GM18520 (cell line): Measurements from ENCODE around the gene MAP1A.

Experiments
- ATAC-seq: cut with Tn5 transposase; IDR thresholded peaks from one replicate; pipeline ENCODE4 v1.9.1; 2021; ENCODE audit not compliant: unreplicated experiment

Gene MAP1A

DNA sequence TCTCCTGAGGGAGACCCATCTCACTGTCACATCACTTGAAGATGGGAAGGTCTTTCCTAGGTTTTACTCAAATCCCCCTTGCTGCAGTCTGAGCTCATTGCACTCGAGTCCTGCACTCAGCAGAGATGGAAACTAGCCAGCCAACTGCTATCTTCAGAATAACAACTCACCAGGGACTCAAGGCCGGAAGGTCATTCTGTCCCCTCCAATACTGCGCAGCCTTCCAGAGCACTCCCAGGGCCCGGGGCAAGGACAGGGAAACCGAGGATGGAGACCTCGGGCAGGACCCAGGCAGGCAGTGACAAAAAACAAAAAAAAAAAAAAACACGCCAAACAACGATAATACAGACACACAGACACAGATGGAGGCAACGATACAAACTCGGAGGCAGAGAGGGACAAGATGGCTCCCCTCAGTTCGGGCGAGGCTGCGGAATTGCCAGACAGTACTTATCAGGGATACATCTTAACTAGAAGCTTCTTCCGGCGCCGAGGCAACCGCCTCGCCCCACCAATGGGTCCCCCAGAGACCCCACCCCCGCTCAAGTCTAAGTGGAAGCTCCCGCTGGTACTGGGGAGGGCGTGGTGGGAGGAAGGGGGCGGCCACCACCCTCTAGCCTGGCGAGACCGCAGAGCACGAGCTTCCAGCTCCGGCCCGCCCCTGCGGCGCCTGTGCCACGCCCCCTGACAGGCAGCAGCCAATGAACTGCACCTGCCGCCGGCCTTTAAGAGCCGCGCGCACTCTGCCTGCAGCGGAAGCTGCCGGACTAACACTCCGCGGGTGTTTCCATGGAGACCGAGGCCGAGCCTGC lies 7.0 kb upstream of the MAP1A start:
- ATAC-seq = peak; percentile 95

DNA sequence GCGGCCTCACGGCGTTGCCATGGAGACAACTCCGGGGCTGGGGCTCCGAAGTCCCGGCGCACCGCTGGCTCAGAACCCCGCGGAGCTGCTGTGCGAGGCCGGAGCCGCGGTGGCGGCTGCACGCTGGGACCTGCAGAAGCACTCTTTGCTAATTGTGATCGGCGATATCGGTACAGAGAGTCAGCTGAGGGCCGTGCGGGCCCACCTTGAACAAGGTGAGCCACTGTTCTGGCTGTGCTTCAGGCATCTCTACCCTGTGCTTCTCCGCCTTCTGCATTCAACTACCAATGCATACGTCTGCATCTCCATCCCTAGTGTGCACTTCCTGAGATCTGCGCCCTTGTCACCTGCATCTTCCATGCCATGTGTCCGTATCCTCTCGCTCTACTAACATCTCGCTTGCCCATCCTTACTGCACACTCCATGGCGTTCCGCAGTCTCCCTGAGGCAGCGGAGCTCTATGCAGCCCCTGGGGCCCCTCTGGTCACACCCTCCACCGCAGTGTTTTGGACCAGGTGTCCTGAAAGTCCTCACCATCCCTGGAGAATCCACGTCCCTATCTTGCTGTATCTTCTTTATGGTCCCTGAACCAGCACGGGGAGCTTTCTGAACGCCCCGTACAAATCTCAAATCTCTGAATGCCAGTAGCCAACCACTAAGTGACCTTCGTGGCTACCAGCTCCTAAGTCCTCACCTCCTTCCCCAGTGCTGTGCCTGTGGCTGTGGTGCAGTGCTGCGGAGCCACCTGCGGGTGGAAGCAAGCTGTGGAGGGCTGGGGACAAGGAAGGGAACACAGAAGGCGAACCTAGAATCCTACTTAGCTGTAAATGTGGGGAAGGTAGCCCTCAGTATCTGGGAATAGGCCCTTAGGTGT lies 6.2 kb upstream of the MAP1A start:
- ATAC-seq = no peak

DNA sequence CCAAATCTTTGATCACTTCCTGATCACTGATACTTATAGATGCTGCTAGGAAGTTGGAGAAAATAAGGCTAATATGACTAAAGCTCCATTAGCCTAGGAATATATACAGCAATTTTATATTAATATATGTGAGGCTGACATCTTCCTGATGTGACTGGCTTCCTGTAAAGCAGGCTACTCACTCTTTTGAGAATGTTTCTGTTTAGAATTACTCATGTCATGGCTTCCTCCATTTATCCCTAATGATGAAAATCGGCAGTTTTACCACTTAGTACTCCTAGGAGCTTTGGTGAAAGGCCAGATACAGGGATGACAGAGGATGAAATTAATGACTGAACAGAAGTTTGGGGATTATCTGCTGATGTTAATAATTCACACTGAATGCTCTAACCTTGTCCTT lies 3.9 kb upstream of the MAP1A start:
- ATAC-seq = no peak

DNA sequence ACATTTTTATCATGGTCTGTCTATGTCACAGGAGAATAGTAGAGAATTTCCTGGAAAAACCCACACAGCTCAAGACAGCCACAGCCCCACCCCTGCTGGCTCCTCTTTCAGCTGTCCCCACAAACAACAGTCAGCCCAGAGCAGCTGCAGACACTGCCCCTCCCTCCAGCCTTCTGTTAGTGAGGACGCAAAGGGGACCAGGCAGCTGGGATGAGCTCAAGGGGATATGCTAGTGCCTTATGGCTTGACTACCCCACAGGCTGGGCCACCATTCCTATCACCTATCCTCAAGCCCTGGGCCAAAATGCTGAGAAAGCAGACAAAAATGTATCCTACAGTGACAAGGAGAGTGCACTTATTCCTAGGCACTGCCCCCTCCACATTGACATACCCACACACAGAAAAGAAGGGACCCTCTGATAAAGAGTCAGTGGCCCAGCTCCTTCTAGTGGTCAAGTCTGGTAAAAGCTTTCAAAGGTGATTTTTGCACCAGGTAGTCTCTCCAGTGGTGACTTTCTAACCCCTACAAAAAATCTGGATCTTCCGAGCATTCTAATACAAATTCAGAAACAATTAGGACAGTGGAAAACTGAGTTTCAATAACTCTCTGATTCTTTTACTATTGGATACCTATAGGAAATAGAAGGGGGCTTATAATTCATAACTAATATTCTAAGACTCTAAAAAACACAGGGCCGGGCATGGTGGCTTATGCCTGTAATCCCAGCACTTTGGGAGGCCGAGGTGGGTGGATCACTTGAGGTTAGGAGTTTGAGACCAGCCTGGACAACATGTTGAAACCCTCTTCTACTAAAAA lies 3.0 kb upstream of the MAP1A start:
- ATAC-seq = no peak

DNA sequence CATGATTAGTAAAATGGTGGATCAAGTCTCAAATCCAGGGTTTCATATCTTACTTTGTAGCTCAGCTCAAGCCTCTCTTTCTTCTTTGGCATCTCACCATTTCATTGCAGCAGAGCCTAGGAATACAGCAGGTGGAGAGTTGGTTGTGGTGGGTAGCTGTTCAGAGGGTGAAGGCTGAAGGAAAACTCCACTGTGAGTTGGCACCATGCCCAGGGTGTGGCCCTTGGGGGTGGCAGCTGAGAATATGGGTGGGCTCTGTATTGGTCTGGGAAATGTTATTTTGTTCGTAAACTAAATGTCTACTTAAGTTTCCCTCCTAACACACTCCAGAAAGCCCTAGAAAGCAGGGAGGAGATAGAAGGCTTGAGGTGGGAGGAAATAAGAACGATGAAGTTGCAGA lies 1.7 kb upstream of the MAP1A start:
- no peak for ATAC-seq

DNA sequence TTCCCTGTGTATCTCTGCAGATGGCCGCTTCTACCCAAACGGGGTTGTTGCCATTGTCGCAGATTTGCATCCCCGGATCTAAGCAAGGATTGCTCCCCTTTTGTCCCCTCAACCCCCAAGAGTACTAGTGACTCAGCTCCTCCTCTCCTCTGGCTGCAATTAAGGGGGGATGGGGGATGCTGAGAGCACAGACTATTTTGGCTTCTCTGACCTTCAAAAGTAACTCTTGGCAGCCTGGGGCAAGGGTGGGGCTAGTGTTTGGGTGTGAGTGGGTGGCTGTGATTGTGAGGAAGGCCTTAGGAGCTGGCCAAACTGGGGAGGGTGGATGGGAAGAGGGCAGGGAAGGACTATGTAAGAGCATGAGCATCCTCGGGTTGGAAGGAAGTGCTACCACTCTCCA lies 1.2 kb upstream of the MAP1A start:
- ATAC-seq = no peak

DNA sequence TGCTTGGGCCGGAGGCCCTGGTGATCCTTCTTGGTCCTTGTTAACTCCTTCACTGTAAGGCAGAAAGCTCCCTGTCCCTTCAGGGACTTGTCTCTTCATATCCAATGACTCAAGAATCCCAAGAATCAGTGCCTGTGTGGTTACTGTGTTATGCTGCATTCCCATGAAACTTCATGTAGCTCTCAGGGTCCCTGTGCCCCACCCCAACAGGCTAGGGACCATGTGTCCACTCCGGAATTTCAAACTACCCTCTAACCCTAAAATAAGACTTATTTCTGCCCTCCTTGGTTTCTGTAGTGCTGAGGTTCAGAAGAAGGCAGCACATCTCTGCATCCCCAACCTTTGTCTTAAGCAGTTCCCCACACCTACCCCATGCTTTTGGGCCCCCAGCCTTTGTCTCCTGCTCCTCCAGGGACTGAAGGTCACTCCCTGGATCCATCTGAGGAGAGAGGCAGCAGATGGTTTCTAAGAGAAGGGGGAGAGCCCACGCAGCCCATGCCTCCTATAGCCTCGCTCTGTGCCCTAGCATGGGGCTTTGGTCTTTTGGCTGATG lies 531 bp upstream of the MAP1A start:
- ATAC-seq = no peak

DNA sequence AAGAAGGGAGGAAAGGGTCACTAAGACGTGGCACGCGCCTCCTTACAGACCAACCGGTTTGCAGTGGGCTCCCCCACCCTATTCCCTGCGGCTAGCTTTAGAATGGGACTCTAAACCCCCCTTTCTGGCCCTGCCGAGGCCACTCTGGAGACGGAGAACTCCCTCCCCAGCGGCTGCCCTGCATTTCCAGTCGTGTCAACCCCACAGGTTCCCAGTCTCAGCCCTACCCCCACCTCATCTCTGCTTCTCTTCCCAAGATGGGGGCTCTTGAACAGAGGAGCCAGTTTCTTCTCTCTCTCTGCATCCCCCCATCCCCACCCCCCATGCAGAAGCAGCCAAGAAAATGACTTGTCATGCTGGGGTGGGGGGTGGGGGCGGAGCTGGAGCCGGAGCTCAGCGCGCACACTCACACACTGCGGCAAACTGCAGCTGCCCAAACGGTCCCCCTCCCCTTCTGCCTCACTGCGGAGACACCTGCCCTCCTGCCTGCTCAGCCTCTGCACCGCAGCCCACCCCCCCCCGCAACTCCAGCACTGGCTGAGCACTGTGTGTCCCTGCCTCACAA lies 871 bp downstream of the MAP1A start:
- ATAC-seq = no peak

DNA sequence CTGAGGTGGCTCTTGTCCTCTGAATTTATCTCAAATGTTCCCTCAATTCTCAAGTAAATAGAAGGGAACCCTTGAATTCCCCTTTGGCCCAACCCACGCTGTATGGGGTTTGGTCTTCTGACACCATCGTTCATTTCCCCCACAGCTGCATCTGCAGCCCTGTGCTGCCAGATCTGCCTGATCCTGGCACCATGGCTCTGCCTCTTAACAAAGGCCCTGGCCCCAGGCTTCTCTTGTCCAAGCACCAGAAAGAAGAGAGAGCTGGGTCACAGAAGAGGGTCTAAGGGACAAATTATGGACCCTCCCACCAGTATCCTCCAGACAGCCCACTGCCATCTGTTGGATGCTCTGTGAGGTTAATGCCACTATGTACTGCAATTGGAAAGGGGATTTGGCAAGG lies 1.8 kb downstream of the MAP1A start:
- ATAC-seq = no peak

DNA sequence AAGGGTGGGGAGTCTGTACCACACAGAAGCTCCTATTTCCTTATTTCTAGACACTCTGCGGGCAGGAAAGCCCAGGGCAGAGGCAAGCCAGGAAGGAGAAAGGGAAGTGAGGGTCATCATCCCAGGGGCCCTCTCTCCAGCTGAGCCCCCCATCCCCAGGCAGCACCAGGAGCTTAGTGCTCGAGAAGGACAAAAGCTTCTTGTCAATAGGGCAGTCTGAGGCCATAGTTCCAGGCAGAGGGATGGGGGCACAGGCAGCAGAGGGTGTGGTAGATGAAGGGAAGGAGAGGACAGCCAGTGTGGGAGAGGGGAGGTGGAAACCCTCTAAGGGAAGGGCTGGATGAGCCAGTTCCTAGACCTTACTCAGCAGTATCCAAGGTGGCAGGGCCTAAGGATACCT lies 2.7 kb downstream of the MAP1A start:
- no peak for ATAC-seq

DNA sequence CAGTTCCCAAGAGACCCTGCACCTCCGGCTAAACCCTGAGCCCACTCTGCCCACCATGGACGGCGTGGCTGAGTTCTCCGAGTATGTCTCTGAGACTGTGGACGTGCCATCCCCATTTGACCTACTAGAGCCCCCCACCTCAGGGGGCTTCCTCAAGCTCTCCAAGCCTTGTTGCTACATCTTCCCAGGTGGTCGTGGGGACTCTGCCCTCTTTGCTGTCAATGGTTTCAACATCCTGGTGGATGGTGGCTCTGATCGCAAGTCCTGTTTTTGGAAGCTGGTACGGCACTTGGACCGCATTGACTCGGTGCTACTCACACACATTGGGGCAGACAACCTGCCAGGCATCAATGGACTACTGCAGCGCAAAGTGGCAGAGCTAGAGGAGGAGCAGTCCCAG lies 4.0 kb downstream of the MAP1A start:
- no peak for ATAC-seq

DNA sequence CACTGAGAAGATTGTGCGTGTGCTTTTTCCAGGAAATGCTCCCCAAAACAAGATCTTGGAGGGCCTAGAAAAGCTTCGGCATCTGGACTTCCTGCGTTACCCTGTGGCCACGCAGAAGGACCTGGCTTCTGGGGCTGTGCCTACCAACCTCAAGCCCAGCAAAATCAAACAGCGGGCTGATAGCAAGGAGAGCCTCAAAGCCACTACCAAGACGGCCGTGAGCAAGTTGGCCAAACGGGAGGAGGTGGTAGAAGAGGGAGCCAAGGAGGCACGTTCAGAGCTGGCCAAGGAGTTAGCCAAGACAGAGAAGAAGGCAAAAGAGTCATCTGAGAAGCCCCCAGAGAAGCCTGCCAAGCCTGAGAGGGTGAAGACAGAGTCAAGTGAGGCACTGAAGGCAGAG lies 4.8 kb downstream of the MAP1A start:
- ATAC-seq = no peak

DNA sequence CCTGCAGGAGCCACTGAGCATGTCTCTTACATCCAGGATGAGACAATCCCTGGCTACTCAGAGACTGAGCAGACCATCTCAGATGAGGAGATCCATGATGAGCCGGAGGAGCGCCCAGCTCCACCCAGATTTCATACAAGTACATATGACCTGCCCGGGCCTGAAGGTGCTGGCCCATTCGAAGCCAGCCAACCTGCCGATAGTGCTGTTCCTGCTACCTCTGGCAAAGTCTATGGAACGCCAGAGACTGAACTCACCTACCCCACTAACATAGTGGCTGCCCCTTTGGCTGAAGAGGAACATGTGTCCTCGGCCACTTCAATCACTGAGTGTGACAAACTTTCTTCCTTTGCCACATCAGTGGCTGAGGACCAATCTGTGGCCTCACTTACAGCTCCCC lies 6.2 kb downstream of the MAP1A start:
- no peak for ATAC-seq

DNA sequence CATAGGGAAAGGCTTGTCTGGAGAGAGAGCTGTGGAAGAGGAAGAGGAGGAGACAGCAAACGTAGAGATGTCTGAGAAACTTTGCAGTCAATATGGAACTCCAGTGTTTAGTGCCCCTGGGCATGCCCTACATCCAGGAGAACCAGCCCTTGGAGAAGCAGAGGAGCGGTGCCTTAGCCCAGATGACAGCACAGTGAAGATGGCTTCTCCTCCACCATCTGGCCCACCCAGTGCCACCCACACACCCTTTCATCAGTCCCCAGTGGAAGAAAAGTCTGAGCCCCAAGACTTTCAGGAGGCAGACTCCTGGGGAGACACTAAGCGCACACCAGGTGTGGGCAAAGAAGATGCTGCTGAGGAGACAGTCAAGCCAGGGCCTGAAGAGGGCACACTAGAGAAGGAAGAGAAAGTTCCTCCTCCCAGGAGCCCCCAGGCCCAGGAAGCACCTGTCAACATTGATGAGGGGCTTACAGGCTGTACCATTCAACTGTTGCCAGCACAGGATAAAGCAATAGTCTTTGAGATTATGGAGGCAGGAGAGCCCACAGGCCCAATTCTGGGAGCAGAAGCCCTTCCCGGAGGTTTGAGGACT lies 6.9 kb downstream of the MAP1A start:
- no peak for ATAC-seq

DNA sequence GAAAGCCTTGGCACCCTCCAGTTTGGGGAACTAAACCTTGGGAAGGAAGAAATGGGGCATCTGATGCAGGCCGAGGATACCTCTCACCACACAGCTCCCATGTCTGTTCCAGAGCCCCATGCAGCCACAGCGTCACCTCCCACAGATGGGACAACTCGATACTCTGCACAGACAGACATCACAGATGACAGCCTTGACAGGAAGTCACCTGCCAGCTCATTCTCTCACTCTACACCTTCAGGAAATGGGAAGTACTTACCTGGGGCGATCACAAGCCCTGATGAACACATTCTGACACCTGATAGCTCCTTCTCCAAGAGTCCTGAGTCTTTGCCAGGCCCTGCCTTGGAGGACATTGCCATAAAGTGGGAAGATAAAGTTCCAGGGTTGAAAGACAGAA lies 7.7 kb downstream of the MAP1A start:
- no peak for ATAC-seq

DNA sequence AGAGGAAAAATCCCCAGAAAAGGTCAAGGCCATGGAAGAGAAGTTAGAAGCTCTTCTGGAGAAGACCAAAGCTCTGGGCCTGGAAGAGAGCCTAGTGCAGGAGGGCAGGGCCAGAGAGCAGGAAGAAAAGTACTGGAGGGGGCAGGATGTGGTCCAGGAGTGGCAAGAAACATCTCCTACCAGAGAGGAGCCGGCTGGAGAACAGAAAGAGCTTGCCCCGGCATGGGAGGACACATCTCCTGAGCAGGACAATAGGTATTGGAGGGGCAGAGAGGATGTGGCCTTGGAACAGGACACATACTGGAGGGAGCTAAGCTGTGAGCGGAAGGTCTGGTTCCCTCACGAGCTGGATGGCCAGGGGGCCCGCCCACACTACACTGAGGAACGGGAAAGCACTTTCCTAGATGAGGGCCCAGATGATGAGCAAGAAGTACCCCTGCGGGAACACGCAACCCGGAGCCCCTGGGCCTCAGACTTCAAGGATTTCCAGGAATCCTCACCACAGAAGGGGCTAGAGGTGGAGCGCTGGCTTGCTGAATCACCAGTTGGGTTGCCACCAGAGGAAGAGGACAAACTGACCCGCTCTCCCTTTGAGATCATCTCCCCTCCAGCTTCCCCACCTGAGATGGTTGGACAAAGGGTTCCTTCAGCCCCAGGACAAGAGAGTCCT lies 9.0 kb downstream of the MAP1A start:
- no peak for ATAC-seq

DNA sequence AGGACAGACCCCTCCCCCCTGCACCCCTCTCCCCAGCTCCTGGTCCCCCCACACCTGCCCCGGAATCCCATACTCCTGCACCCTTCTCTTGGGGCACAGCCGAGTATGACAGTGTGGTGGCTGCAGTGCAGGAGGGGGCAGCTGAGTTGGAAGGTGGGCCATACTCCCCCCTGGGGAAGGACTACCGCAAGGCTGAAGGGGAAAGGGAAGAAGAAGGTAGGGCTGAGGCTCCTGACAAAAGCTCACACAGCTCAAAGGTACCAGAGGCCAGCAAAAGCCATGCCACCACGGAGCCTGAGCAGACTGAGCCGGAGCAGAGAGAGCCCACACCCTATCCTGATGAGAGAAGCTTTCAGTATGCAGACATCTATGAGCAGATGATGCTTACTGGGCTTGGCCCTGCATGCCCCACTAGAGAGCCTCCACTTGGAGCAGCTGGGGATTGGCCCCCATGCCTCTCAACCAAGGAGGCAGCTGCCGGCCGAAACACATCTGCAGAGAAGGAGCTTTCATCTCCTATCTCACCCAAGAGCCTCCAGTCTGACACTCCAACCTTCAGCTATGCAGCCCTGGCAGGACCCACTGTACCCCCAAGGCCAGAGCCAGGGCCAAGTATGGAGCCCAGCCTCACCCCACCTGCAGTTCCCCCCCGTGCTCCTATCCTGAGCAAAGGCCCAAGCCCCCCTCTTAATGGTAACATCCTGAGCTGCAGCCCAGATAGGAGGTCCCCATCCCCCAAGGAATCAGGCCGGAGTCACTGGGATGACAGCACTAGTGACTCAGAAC lies 9.8 kb downstream of the MAP1A start:
- no peak for ATAC-seq

DNA sequence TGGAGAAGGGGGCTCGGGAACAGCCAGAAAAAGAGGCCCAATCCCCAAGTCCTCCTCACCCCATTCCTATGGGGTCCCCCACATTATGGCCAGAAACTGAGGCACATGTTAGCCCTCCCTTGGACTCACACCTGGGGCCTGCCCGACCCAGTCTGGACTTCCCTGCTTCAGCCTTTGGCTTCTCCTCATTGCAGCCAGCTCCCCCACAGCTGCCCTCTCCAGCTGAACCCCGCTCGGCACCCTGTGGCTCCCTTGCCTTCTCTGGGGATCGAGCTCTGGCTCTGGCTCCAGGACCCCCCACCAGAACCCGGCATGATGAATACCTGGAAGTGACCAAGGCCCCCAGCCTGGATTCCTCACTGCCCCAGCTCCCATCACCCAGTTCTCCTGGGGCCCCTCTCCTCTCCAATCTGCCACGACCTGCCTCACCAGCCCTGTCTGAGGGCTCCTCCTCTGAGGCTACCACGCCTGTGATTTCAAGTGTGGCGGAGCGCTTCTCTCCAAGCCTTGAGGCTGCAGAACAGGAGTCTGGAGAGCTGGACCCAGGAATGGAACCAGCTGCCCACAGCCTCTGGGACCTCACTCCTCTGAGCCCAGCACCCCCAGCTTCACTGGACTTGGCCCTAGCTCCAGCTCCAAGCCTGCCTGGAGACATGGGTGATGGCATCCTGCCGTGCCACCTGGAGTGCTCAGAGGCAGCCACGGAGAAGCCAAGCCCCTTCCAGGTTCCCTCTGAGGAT lies 10.6 kb downstream of the MAP1A start:
- ATAC-seq = no peak
